Left hindlimb (tissue), 1 donor: ENCODE data around the gene ATP6V1G2.

Experiments
- DNase-seq: peaks from one replicate; pipeline ENCODE4 v3.0.0-alpha.2; 2018

Gene ATP6V1G2

DNA sequence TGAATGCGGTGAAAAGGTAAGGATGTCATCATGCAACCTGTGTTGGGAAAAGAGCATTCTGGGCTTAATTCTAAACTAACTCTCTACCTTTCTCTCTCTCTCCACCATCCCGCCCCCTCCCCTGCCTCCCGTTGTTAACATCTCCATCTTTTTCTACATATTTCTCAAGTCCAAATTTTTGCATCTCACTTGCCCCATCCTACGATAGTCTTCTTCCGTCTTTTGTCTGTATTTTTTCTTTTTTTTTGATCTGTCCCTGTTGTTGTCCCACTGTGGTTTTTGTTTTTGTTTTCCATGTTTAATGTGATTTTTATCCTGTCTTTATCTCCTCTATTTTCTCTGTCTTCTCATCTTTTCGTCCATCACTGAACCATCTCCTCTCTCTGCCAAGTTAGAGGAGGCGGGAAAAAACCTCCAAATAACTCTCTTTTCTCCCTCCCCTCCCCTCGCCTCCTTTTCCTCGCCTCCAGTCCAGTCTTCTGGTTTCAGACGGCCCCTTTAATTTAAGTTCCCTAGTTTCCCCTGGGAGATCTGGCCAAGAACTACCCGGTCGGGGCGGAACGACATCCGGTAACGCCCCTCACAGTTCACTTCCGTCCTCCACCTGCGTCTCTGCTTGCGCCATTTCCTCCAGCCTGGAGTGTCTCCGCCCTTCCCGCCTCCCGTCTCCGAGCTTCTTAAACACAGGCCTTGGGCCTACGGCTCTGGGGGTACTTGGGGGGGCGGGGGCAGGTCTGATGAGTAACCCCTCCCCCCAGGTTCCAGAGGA lies 734 bp upstream of the ATP6V1G2 start, which contains the start of gene NFKBIL1:
NFKBIL1 (plus strand) TSS at position 651 of the 769 bp plus-strand sequence; CDS start at position 738, 87 bp downstream.
- DNase-seq, result peak; percentile 98

DNA sequence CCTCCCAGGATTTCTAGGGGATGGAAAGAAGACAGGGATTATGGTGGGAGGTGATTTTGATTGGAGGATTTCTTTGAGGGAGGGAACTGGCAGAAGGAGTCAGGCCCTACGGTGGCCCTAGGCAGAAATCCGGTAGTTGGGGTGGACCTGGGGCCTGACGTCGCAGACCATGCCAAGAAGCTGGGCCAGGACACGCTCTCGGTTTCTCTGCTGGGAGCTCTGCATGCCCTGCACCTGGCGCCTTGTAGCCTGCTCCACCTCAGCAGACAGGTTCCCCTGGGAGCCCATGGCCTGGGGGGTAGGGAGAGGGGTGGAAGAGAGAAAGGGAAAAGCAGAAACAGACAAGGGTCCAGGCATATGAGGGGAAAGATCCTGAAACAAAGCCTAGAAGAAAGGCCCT lies 1.1 kb downstream of the ATP6V1G2 start:
- no peak for DNase-seq

- no peak for DNase-seq
Measured at GRCh38 chr6:31544676-31545075, 1.7 kb downstream of the ATP6V1G2 start.

- no peak for DNase-seq
Measured at GRCh38 chr6:31543639-31544038, 2.8 kb downstream of the ATP6V1G2 start.

DNA sequence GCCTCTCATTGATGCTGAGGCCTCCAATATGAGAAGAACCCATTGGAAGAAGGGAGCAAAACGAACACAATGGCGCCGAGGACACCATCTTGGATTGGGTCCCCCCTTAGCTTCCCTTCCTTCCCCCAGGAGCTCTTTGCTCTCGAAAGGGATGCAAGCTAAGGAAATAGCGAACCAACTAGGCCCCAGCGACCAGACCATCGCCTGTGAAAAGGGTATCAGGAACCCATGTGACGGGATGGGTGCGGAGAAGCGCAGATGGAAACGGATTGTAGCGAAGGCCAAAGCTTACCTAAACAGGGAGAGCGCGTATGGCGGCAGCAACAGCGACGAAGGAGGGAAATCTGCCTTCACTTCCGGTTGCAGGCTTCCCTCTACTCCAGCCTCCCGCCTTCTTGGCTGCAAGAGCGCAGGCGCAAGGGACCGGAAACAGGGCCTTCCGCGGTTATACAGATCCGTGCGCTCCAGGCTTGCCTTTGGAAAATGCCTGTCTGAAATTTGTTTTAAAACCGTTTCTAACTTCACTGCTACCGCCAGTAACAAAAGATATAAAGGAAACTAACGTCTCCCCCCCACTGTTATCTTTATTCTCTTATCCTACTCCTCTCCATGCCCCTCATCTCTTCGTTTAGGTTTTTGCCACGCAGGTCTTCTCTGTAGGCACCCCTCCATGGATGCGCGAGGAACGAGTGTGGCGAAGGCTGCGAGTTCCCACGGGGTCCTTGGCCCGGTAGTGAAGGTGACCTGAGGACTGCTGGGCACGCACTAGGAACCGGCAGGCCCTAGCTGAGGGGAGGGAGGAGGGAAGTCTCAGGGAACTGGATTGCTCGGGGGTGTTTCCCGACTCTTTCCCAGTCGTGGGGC lies 4.5 kb downstream of the ATP6V1G2 start, which contains the start of gene DDX39B:
DDX39B (minus strand) TSS at position 346 of the 864 bp plus-strand sequence. CDS start 1,471 bp downstream, outside the sequence.
- peak; percentile 96 for DNase-seq

DNA sequence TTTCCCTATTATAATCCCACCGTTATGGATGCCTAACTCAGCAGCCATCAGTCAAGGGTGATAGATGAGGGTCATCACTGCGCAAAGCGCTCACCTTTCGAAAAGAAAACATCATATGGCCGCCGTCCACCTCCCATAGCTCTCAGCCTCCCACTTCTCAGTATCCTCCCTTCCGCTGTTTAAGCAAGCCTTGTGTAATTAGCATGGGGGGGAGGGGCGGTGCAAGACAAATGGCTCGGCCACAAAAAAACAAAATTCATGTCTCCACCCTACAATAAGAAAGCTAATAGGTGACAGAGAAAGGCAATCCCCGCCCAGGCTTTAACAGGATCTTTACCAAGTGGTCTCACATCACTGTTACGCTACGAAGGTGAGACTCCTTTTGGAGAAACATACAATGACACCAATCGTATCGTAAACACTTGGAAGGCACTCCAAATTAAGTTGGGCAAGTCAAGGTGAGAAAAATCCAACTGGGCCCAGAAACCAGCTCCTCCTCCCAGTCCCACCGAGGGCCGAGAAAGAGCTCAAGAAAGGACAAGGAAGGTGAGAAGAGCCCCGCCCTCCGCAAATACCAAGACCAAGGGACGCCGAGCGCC lies 5.2 kb downstream of the ATP6V1G2 start:
- no peak for DNase-seq

GRCh38 chr6:31540640-31541039 lies 5.8 kb downstream of the ATP6V1G2 start:
- no peak for DNase-seq

- DNase-seq, result no peak
Measured at GRCh38 chr6:31538805-31539400, 7.5 kb downstream of the ATP6V1G2 start.

DNA sequence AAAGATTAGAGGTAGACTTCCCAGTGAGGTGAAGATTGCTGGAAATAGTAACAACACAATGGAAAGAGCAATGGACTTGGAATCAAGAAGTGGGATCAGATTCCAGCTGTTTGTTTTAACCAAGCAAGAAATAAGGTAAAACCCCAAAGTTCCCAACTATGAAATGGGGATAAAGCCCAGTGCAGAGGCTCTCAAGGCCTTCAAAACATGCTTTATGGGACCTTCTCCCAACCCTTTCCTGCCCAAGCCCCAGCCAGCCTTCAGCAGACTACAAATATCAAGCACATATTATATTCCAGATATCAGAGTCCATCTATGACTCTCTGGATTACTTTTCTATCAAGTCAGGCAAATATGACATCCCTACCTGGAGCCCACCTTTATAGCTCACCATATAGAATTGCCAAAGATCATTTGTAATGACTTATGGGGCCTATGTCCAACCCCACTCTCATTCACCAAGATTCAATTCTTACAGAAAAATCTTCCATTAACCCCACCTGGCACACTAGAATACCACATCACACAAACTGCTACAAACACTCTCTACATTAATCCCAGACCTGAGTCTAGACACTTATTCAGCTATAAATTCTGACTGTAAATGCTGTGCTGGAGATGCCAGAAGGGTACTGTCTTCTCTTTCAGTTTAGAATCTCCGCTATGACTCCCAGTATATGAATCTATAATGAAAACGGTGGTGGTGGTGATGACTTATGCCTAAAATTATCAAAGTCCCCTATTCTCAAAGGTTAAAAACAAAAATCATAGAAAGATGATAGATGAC lies 10.7 kb downstream of the ATP6V1G2 start:
- DNase-seq, result no peak

DNA sequence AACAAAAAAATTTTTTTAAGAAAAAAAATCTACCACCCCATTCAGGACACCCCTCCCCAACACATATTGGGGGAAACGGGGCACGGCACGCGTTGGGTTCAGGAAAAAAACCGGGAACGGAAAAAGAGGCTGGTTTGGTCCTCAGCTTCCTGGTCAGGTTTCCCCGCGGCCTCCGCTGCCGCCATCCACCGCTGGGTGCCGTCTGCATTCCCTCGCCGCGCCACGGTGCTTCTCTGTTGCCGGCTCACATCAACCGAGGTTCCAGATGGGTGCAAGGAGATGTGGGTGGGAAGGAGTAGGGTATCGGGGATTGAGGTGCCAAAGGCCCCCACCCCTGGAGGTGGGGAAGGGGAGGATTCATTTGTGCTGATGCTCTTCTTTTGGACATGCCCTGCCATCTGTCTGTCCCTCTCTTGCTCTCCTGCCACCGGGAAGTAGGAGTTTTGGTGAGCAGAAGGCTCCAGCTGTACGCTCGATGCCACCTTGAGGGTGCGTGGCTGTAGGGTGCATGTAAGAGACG lies 11.8 kb downstream of the ATP6V1G2 start:
- no peak for DNase-seq

- no peak for DNase-seq
Measured at GRCh38 chr6:31534011-31534410, 12.4 kb downstream of the ATP6V1G2 start.

DNA sequence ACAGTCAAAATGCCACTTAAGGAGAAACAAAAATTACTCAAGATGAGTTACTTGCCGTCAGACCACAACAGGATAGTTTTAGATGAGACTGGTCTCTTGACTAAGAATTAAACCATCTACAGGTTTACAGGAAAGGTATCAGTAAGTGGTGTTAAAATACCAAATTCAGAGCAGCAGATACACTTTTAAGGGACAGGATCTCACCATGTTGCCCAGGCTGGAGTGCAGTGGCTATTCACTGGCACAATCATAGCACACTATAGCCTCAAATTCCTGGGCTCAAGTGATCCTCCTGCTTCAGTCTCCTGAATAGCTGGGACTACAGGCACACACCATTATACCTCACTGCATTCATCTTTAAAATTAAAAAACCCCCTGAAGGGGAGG lies 13.0 kb downstream of the ATP6V1G2 start:
- no peak for DNase-seq

GRCh38 chr6:31532644-31533454 lies 13.6 kb downstream of the ATP6V1G2 start:
- DNase-seq, result no peak

DNA sequence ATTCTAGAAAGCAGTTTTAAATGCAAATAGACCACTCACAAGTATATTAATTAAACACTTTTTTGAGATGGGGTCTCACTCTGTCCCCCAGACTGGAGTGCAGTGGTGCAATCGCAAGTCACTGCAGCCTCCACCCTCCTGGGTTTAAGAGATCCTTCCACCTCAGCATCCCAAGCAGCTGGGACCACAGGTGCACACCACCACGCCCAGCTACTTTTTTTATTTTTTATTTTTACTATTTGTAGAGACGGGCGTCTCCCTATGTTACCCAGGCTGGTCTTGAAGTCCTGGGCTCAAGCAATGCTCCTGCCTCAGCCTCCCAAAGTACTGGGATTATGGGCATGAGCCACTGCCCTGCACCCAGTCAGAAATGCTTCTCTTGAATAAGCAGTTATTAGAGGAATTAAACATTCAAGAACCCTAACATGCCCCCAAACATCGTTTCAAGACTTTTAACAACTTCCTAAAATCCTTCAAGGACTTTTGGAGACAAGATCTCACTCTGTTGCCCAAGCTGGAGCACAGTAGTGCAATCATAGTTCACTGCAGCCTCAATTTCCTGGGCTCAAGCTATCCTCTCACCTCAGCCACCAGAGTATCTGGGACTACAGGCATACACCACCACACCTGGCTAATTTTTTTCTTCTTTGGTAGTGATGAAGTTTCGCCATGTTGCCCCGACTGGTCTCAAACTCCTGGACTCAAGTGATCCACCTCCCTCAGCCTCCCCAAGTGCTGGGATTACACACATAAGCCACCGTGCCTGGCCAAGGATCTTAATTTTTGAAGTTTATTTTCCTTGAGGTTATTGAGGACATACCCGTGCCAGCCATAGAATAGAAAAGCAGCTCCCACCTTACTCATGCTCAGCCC lies 14.4 kb downstream of the ATP6V1G2 start:
- DNase-seq, result no peak

DNA sequence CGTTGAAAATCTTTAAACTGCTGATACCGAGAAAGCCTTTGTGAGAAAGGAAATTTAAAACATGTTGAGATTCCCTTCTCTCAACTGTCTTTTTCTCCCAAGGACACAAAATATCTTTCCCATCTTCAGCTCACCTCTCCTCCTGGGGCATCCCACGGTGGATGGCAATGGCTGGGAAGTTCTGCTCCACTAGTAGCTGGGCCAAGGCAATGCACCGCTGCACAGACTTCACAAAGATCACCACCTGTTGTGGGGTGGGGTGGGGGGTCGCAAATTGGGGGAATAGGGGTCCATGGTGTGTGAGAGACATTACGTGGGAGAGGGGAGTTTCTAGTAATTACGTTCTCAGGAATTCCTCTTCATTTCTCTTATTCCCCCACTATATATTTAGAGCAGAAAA lies 15.2 kb downstream of the ATP6V1G2 start:
- DNase-seq, result no peak

- DNase-seq, result no peak
Measured at GRCh38 chr6:31530659-31531058, 15.7 kb downstream of the ATP6V1G2 start.

DNA sequence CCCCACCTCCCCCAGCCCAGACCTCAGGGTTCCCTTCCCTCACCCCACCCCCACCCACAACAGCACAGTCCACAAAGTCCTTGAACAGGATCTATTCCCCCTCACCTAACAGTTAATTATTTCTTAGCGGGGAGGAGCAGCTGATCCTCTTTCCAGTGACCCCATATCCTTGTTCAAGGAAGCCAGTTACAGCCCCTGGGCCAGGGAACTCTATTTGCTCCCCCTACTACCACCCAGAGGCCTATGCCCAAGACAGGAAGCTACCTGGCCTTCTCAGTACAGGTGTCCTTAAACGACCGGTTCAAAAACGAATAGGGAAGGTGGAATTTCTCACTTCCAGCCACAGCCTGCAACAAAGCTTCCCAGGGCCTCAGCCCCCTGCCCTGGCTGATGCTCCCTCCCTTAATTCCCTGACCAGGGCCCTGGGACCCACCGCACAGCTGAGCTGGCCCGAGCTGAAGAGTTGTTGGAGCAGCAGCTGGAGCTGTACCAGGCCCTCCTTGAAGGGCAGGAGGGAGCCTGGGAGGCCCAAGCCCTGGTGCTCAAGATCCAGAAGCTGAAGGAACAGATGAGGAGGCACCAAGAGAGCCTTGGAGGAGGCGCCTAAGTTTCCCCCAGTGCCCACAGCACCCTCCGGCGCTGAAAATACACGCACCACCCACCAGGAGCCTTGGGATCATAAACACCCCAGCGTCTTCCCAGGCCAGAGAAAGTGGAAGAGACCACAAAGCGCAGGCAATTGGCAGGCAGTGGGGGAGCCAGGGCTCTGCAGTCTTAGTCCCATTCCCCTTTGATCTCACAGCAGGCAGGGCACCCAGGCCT lies 16.9 kb downstream of the ATP6V1G2 start:
- DNase-seq, result peak; percentile 50

- DNase-seq, result no peak
Measured at GRCh38 chr6:31528821-31529328, 17.5 kb downstream of the ATP6V1G2 start, which contains the start of gene MCCD1. Gene MCCD1, plus strand, starts transcription at chr6:31528962. Its CDS starts 53 bp downstream, at chr6:31529015.
